HepG2 (cell line): ENCODE data around the gene NEGR1. TPM values are rescaled to one million over a fixed set of nuclear protein-coding genes. Genes with fewer than 3 reads are reported as not detected.

Experiments used
- ATAC-seq: fragments of 200-7000 bp; cut with Tn5 transposase; 3 replicates; pipeline ENCODE4 v1.9.1; 2020; ENCODE audit warnings: mild to moderate bottlenecking, moderate library complexity
- BruUV-seq: library from RNA; stranded (reverse); fragments of 400-500 nt; replicated peaks from 2 replicates; lab custom pipeline; 2021; lab: Mats Ljungman, UMichigan
- CTCF ChIA-PET: fragments of 300-600 bp; formaldehyde crosslinking; extraction: SDS; loops from one replicate; lab custom pipeline; 2021; ENCODE audit warnings: low total read pairs, inconsistent platforms, low intra/inter-chr PET ratio; lab: Yijun Ruan, JAX
- POLR2A ChIA-PET: fragments of 350-600 bp; sonication (Branson Sonifier 250); formaldehyde crosslinking; loops from one replicate; lab custom pipeline; 2020; ENCODE audit warnings: antibody characterized with exemption, inconsistent platforms; lab: Yijun Ruan, JAX
- DNase-seq: peaks from one replicate; pipeline ENCODE4 v3.0.0-alpha.2; 2015; ENCODE audit warnings: low spot score
- FAIRE-seq: peaks from 3 replicates; lab custom pipeline; 2011; peaks lifted over from hg19 to GRCh38; lab: Jason Lieb, UNC
- H2AFZ ChIP-seq: one replicate; pipeline ENCODE4 v1.6.1; 2011; ENCODE audit warnings: low read length, inconsistent platforms
- H3K27ac ChIP-seq: fragments of 300-600 bp; 3 replicates; pipeline ENCODE4 v1.8.0; 2011; ENCODE audit warnings: mixed run types, mild to moderate bottlenecking, mixed read lengths, low read length, inconsistent platforms; ENCODE audit not compliant: insufficient read depth; ENCODE audit errors: extremely low read length
- H3K27me3 ChIP-seq, 2 experiments: fragments of 200-600 bp in 1 of 2; 2 replicates in 1 of 2; 3 replicates in 1 of 2; pipeline versions ENCODE4 v1.6.0 to v1.8.0; 2011; ENCODE audit warnings: low read length in 2 of 2, mild to moderate bottlenecking in 2 of 2, moderate library complexity in 2 of 2, inconsistent platforms in 1 of 2; ENCODE audit not compliant: insufficient read depth in 2 of 2, control insufficient read depth in 1 of 2
- H3K36me3 ChIP-seq, 2 experiments: fragments of 200-600 bp in 1 of 2; replicated peaks in 1 of 2; 2 replicates in 1 of 2; 3 replicates in 1 of 2; pipeline versions ENCODE4 v1.5.1 to v1.8.0; 2011; ENCODE audit warnings: low read length in 2 of 2, inconsistent platforms in 1 of 2; ENCODE audit not compliant: insufficient read depth in 2 of 2, control insufficient read depth in 1 of 2
- H3K4me1 ChIP-seq: 2 replicates; pipeline ENCODE4 v1.5.1; 2012; ENCODE audit warnings: low read length, inconsistent platforms; ENCODE audit not compliant: insufficient read depth
- H3K4me2 ChIP-seq: 2 replicates; pipeline ENCODE4 v1.6.0; 2011; ENCODE audit warnings: low read depth, low read length, inconsistent platforms
- H3K4me3 ChIP-seq, 3 experiments: fragments of 200-600 bp in 1 of 3; sonication (generic), shearing (Covaris generic) in 1 of 3; replicated peaks in 1 of 3; 2 replicates each; pipeline ENCODE4 v1.5.1; 2011 to 2016; ENCODE audit warnings: low read length in 3 of 3, inconsistent platforms in 2 of 3, low read depth in 2 of 3, mild to moderate bottlenecking in 2 of 3, control low read depth in 1 of 3, mixed read lengths in 1 of 3; ENCODE audit not compliant: insufficient read depth in 1 of 3
- H3K79me2 ChIP-seq: one replicate; pipeline ENCODE4 v1.6.1; 2011; ENCODE audit warnings: low read length, inconsistent platforms; ENCODE audit not compliant: insufficient read depth
- H3K9ac ChIP-seq: 2 replicates; pipeline ENCODE4 v1.6.0; 2011; ENCODE audit warnings: mild to moderate bottlenecking, low read depth, low read length, inconsistent platforms; ENCODE audit not compliant: insufficient read depth
- H3K9me3 ChIP-seq: 2 replicates; pipeline ENCODE4 v1.5.1; 2012; ENCODE audit warnings: mild to moderate bottlenecking, low read length
- H4K20me1 ChIP-seq: 2 replicates; pipeline ENCODE4 v1.6.0; 2011; ENCODE audit warnings: inconsistent platforms, mild to moderate bottlenecking, low read length, moderate library complexity; ENCODE audit not compliant: insufficient read depth
- CREB1 ChIP-seq, 2 experiments: fragments of 450-650 bp in 1 of 2; IDR thresholded peaks; 2 replicates each; pipeline ENCODE4 v1.6.1; 2016 to 2017; ENCODE audit warnings: control low read depth in 1 of 2, mild to moderate bottlenecking in 1 of 2, missing compliant biosample characterization in 1 of 2, missing genetic modification characterization in 1 of 2
- ZNF225 ChIP-seq: sonication (generic); formaldehyde crosslinking; IDR thresholded peaks from 2 replicates; pipeline ENCODE4 v1.4.0; 2020; ENCODE audit warnings: mild to moderate bottlenecking, missing genetic modification reagents
- WGBS: methylation state at CpG from one replicate; pipeline ENCODE4 v1.1.6; 2017; ENCODE audit warnings: low lambda C conversion rate; 5-methylcytosine and 5-hydroxymethylcytosine counted together
- in situ Hi-C: cut with HindIII; loops from 2 replicates; pipeline ENCODE4 v1.10.0; 2017; ENCODE audit warnings: low pct_unique_long_range_greater_than_20kb; ENCODE audit not compliant: extremely low pct_ligation_motif_present
- intact Hi-C: fragments of 100-400 bp; cut with micrococcal nuclease; formaldehyde crosslinking; loops from one replicate; pipeline ENCODE4 v1.10.0; 2022; ENCODE audit not compliant: unreplicated experiment
- polyA plus RNA-seq, 8 experiments: library from polyadenylated mRNA; depleted of rRNA in 3 of 8; stranded (reverse) in 7 of 8; unstranded in 1 of 8; fragments of >200 nt; fragmentation: Illumina TruSeq in 4 of 8; extraction: Trizol in 4 of 8; gene quantifications; 2 replicates each; pipeline versions ENCODE4 v1.2.1 to v1.2.3, GENCODE V29; 2011 to 2016; ENCODE audit warnings: low read depth in 4 of 8, missing spikeins in 1 of 8, mixed read lengths in 1 of 8; ENCODE audit not compliant: insufficient read depth in 1 of 8
- total RNA-seq, 5 experiments: library from RNA; depleted of rRNA; stranded (reverse); fragments of >200 nt; fragmentation: Illumina TruSeq; extraction: Trizol; gene quantifications; 2 replicates each; pipeline ENCODE4 v1.2.3, GENCODE V29; 2016; ENCODE audit warnings: low read depth in 1 of 5
- TF ChIP-seq, protein P1 (sequence below): sonication (generic); formaldehyde crosslinking; IDR thresholded peaks from 2 replicates; pipeline ENCODE4 v1.4.0; 2020; ENCODE audit warnings: mild to moderate bottlenecking, missing genetic modification reagents, borderline replicate concordance

NEGR1 gene
- total and polyA plus RNA-seq, 2 of the 13 experiments (the other 11 are each of a cell fraction or from before 2014, with no cell fraction given): not detected

DNA sequence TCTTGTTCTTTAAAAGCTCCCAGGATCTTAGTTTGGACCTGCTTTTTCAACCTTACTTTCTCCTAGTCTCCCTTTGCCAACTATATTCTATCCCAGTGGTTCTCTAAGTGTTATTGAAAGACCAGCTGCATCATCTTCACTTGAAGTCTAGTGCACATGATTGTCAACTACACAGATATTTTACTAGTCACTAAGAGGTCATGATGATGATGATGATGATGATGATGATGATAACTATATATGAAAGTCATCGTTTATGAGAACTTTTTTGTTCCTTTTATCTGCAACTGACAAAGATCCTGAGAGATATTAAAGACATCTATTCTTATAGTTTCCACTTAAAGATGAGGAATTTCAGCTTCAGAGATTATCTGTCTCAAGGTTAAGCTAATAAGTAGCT is 722.5 kb downstream of the NEGR1 start:
- FAIRE-seq: no peak

More for the DNA sequence above, 722.5 kb downstream of the NEGR1 start:
- CTCF ChIA-PET: no interaction called here
- no peak for ATAC-seq
- in situ Hi-C loops (no loop called here), intact Hi-C loops (no loop called here)
- Histone ChIP-seq H3K9ac (no peak overlapping the region), H3K27me3 (no peaks in the 10 kb centered on the region; a peak in 1 of 5 replicates), H3K36me3 (no peaks in the 10 kb centered on the region), H3K79me2 (no peaks in the 10 kb centered on the region), H3K4me2 (no peak overlapping the region), H3K9me3 (peaks cover 3% of the 10 kb centered on the region; the same call in 1 of the 2 replicates), H3K4me3 (no peak overlapping the region), H3K4me1 (no peaks in the 10 kb centered on the region), H3K27ac (no peak overlapping the region), H2AFZ (no peak overlapping the region), H4K20me1 (no peaks in the 10 kb centered on the region)
- TF ChIP-seq, protein P1, sequence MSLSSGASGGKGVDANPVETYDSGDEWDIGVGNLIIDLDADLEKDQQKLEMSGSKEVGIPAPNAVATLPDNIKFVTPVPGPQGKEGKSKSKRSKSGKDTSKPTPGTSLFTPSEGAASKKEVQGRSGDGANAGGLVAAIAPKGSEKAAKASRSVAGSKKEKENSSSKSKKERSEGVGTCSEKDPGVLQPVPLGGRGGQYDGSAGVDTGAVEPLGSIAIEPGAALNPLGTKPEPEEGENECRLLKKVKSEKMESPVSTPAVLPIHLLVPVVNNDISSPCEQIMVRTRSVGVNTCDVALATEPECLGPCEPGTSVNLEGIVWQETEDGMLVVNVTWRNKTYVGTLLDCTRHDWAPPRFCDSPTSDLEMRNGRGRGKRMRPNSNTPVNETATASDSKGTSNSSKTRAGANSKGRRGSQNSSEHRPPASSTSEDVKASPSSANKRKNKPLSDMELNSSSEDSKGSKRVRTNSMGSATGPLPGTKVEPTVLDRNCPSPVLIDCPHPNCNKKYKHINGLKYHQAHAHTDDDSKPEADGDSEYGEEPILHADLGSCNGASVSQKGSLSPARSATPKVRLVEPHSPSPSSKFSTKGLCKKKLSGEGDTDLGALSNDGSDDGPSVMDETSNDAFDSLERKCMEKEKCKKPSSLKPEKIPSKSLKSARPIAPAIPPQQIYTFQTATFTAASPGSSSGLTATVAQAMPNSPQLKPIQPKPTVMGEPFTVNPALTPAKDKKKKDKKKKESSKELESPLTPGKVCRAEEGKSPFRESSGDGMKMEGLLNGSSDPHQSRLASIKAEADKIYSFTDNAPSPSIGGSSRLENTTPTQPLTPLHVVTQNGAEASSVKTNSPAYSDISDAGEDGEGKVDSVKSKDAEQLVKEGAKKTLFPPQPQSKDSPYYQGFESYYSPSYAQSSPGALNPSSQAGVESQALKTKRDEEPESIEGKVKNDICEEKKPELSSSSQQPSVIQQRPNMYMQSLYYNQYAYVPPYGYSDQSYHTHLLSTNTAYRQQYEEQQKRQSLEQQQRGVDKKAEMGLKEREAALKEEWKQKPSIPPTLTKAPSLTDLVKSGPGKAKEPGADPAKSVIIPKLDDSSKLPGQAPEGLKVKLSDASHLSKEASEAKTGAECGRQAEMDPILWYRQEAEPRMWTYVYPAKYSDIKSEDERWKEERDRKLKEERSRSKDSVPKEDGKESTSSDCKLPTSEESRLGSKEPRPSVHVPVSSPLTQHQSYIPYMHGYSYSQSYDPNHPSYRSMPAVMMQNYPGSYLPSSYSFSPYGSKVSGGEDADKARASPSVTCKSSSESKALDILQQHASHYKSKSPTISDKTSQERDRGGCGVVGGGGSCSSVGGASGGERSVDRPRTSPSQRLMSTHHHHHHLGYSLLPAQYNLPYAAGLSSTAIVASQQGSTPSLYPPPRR (CRISPR knock-in tag): no peak
- TF ChIP-seq CREB1 (IDR thresholded peaks at IDR 0.05) (peak; percentile 65), CREB1 (CRISPR knock-in tag; IDR thresholded peaks at IDR 0.05) (no peak), ZNF225 (no peak)
- no peak for DNase-seq
- 5% methylated on average over 1 of the region's 1 CpG for WGBS
- POLR2A ChIA-PET: no interaction called here
- no TSS peak for BruUV-seq
